DOHH2 (cell line): ENCODE data around the gene SMC6.

Experiments used
- CTCF ChIP-seq: fragments of 200-600 bp; sonication (generic); IDR thresholded peaks from one replicate; pipeline ENCODE4 v1.5.1; 2014; ENCODE audit warnings: antibody characterized with exemption, mild to moderate bottlenecking, low read depth, low read length; ENCODE audit not compliant: poor library complexity, severe bottlenecking
- EZH2phosphoT487 ChIP-seq: fragments of 200-600 bp; sonication (generic); IDR thresholded peaks from 2 replicates; pipeline ENCODE4 v1.6.1; 2017; ENCODE audit warnings: borderline replicate concordance, mild to moderate bottlenecking, antibody characterized with exemption, low read length, moderate library complexity, mixed read lengths

- TF ChIP-seq EZH2phosphoT487 (no peak), CTCF (no peak)
Observed at GRCh38 chr2:17637131-17637906, 116.3 kb downstream of the SMC6 start.
